Kidney (tissue), 14 donors: Measurements from ENCODE around the gene EFNA3. TPM values are rescaled to one million over a fixed set of nuclear protein-coding genes. Genes with fewer than 3 reads are reported as not detected.

ENCODE experiments used
- DNase-seq, 5 donors: peaks; one replicate each; pipeline ENCODE4 v3.0.0-alpha.2; 2013 to 2020
- FAIRE-seq: peaks from 2 replicates; lab custom pipeline; 2012; peaks lifted over from hg19 to GRCh38; lab: Jason Lieb, UNC
- H3K27ac ChIP-seq, 2 donors: one replicate each; pipeline ENCODE4 v1.7.0; 2013; ENCODE audit warnings: low read depth in 2 of 2, low read length in 2 of 2, inconsistent platforms in 1 of 2
- H3K27me3 ChIP-seq: one replicate; pipeline ENCODE4 v1.7.1; 2013; ENCODE audit warnings: low read length, inconsistent platforms; ENCODE audit not compliant: control insufficient read depth, insufficient read depth
- H3K36me3 ChIP-seq, 3 donors: one replicate each; pipeline versions ENCODE4 v1.7.0 to v1.7.1; 2013; ENCODE audit warnings: low read length in 3 of 3, control low read depth in 1 of 3, inconsistent platforms in 1 of 3; ENCODE audit not compliant: insufficient read depth in 3 of 3, control insufficient read depth in 2 of 3
- H3K4me1 ChIP-seq, 3 donors: one replicate each; pipeline versions ENCODE4 v1.7.0 to v1.7.1; 2013; ENCODE audit warnings: low read length in 3 of 3, inconsistent platforms in 1 of 3, low read depth in 1 of 3; ENCODE audit not compliant: control insufficient read depth in 2 of 3, insufficient read depth in 2 of 3
- H3K4me3 ChIP-seq, 3 donors: one replicate each; pipeline versions ENCODE4 v1.7.0 to v1.8.1; 2013; ENCODE audit warnings: low read length in 3 of 3, control low read depth in 1 of 3, inconsistent platforms in 1 of 3
- H3K9ac ChIP-seq, 3 donors: one replicate each; pipeline versions ENCODE4 v1.7.0 to v1.7.1; 2013; ENCODE audit warnings: low read length in 3 of 3, control low read depth in 1 of 3, inconsistent platforms in 1 of 3
- H3K9me3 ChIP-seq, 3 donors: one replicate each; pipeline versions ENCODE4 v1.7.0 to v1.7.1; 2013; ENCODE audit warnings: low read length in 3 of 3, control low read depth in 1 of 3, inconsistent platforms in 1 of 3; ENCODE audit not compliant: control insufficient read depth in 2 of 3, insufficient read depth in 1 of 3
- intact Hi-C: fragments of 100-400 bp; cut with DNase I; formaldehyde crosslinking; loops from one replicate; pipeline ENCODE4 v1.11.1; 2022
- polyA plus RNA-seq: library from polyadenylated mRNA; stranded (reverse); fragments of 350-450 nt; fragmentation: Illumina TruSeq; extraction: RNeasy Lipid Tissue Mini Kit (QIAGEN cat#74804); gene quantifications from one replicate; pipeline ENCODE4 v1.2.3, GENCODE V29; 2014; ENCODE audit warnings: low read depth, low replicate concordance; ENCODE audit not compliant: insufficient read depth
- total RNA-seq: library from RNA; stranded (reverse); fragmentation: NEBNext Ultra II Directional; extraction: Animal tissue kit (Norgen Biotek cat#: 25700); gene quantifications from one replicate; pipeline ENCODE4 v1.2.1, GENCODE V29; 2021
- TF ChIP-seq, protein P1 (sequence below): IDR thresholded peaks from 3 replicates; pipeline ENCODE4 v1.5.1; 2012; ENCODE audit warnings: mild to moderate bottlenecking, moderate library complexity, borderline replicate concordance; ENCODE audit not compliant: insufficient read depth; ENCODE audit errors: extremely low read depth
- donor health status: control.
- donor health status: control.
- donor health status: control.
- donor health status: control.
- donor health status: control.
- donor health status: DM: yes; HTN: yes; CAD: no.
- donor health status: Normal renal cell carcinoma (clear cell type).

EFNA3 gene
- total and polyA plus RNA-seq, 2 donors from 2014 or later: 1.2 to 1.7 TPM

DNA sequence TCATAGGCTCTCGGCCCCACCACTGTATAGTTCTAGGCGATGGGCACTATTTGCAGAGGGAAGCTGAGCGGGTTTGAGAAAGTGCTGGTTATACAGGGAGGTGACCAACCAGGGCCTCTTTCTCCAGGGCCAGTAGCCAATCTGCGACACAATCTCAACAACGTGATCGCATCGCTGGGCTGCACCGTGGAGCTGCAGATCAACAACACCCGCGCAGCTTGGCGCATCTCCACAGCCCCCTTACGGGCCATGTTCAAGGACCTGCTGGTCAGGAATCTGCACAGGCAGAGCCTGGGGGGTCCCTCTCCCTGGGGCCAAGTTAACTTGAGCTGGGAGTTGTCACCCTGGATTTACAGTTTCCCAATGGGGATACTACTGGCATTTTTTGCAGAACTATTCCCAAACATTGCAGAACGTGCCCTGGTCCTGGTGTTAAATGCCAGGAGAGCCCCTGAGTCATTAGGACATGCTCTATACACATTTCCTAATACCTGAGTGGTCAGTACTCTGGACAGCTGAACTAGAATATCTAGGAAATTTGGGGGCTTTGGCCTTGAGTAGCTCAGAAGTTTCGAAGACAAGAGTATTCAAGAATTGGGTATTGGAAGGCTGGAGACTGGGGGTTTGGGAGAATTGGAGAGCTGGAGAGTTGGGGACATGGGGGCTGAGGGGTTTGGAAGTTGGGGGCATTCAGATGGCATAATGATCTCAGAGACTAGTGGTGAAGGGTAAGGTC, 38.1 kb upstream of the EFNA3 start:
- peak in 1 of 5 donors; percentile 51 for DNase-seq
- TF ChIP-seq, protein P1, sequence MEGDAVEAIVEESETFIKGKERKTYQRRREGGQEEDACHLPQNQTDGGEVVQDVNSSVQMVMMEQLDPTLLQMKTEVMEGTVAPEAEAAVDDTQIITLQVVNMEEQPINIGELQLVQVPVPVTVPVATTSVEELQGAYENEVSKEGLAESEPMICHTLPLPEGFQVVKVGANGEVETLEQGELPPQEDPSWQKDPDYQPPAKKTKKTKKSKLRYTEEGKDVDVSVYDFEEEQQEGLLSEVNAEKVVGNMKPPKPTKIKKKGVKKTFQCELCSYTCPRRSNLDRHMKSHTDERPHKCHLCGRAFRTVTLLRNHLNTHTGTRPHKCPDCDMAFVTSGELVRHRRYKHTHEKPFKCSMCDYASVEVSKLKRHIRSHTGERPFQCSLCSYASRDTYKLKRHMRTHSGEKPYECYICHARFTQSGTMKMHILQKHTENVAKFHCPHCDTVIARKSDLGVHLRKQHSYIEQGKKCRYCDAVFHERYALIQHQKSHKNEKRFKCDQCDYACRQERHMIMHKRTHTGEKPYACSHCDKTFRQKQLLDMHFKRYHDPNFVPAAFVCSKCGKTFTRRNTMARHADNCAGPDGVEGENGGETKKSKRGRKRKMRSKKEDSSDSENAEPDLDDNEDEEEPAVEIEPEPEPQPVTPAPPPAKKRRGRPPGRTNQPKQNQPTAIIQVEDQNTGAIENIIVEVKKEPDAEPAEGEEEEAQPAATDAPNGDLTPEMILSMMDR: no peak
- Histone ChIP-seq H3K36me3 (no peaks in the 10 kb centered on the region), H3K4me3 (no peak overlapping the region), H3K9ac (no peak overlapping the region), H3K27me3 (no peaks in the 10 kb centered on the region), H3K4me1 (peaks cover 0 to 5% (median 0%) of the 10 kb centered on the region in 3 donors), H3K27ac (no peak overlapping the region), H3K9me3 (no peaks in the 10 kb centered on the region)
- intact Hi-C loops: no loop called here
- FAIRE-seq: no peak

DNA sequence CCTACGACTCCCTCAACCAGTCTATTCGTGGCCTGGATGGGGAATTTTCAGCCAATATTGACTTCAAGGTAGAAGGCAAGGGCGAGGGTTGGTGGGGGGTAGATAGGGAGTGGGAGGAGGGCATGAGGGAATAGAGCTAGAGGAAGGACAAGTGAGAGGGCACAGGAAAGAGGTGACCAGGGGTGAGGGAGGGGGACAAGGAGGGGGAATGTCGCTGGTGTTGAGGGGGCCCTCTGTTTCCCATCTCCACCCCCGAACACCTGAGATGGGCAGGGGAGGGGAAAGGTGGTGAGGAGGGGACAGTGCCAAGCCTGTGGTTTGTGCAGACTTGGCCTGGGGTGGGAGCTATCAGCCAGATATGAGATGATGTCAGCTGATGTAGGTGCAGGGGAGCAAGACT, 35.8 kb upstream of the EFNA3 start:
- H3K4me3 ChIP-seq: no peak overlapping the region
- no peak for DNase-seq
- intact Hi-C loops: no loop called here
- no peak for FAIRE-seq
- no peaks in the 10 kb centered on the region for H3K36me3 ChIP-seq
- no peaks in the 10 kb centered on the region for H3K27me3 ChIP-seq
- H3K9ac ChIP-seq: no peak overlapping the region
- H3K27ac ChIP-seq: no peak overlapping the region
- TF ChIP-seq, protein P1: no peak
- peaks cover 0 to 5% (median 0%) of the 10 kb centered on the region in 3 donors for H3K4me1 ChIP-seq
- no peaks in the 10 kb centered on the region for H3K9me3 ChIP-seq

DNA sequence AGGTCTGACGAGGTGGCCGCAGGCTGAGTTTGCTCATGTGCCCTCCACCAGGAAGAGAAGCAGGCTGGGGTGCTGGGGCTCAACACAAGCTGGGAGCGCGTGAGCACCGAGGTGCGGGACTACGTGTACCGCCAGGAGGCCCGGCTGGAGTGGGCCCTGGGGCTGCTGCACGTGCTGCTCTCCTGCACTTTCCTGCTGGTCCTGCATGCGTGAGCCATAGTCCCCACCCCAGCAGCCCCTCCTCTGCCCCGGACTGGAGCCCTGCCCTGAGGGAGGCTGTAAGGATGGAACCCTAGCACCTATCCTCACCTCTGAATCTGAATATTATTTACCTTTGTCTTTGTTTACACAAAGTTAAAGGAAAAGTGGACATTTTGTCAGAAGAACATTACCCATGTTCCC, 35.3 kb upstream of the EFNA3 start:
- Histone ChIP-seq H3K9me3 (no peaks in the 10 kb centered on the region), H3K4me1 (peaks cover 0 to 5% (median 0%) of the 10 kb centered on the region in 3 donors), H3K36me3 (no peaks in the 10 kb centered on the region), H3K27ac (no peak overlapping the region), H3K9ac (no peak overlapping the region), H3K4me3 (no peak overlapping the region), H3K27me3 (no peaks in the 10 kb centered on the region)
- FAIRE-seq: no peak
- TF ChIP-seq, protein P1: no peak
- intact Hi-C loops: no loop called here
- DNase-seq: no peak
